Activated T-cell treated with anti-CD3 and anti-CD28 coated beads, Interleukin-2, amount 50 U/mL, for 24 hours (primary cell): ENCODE data around the gene PSEN1.
A peak's percentile ranks its signal among the peaks of the same experiment; 100 is the strongest.

ENCODE experiments used
- DNase-seq: peaks from one replicate; pipeline ENCODE4 v3.0.0-alpha.2; 2020
- H3K27ac Mint-ChIP-seq: 2 replicates; pipeline ENCODE4 v1.8.0; 2020; ENCODE audit warnings: mild to moderate bottlenecking, mixed read lengths
- H3K27me3 Mint-ChIP-seq: 2 replicates; pipeline ENCODE4 v1.8.0; 2020; ENCODE audit warnings: mixed read lengths
- H3K36me3 Mint-ChIP-seq: 2 replicates; pipeline ENCODE4 v1.8.0; 2020; ENCODE audit warnings: low read depth, mixed read lengths
- H3K4me1 Mint-ChIP-seq: 2 replicates; pipeline ENCODE4 v1.8.0; 2020; ENCODE audit warnings: low read depth, mixed read lengths
- H3K4me3 Mint-ChIP-seq: 2 replicates; pipeline ENCODE4 v1.8.0; 2020; ENCODE audit warnings: mild to moderate bottlenecking, moderate library complexity, mixed read lengths
- H3K9me3 Mint-ChIP-seq: 2 replicates; pipeline ENCODE4 v1.8.0; 2020; ENCODE audit warnings: mixed read lengths

Gene PSEN1

DNA sequence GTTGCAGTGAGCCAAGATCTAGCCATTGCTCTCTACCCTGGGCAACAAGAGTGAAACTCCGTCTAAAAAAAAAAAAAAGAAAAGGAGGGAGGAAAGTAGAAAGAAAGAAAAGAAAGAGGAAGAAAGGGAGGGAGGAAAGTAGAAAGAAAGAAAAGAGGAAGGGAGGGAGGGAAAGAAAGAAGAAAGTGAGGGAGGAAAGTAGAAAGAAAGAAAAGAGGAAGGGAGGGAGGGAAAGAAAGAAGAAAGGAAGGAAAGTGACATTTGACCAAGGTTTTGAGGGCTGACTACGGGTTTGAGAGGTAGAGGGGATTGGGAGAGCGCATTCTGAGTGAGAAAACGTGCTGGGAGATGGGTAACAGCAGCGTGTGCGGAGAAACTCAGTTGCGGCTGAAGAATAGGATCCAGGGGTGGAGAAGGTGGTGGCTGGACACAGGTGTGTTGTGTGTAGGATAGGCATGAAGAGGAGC lies 100.5 kb downstream of the PSEN1 start:
- Mint-ChIP-seq H3K27ac (no peak overlapping the region), H3K27me3 (peaks cover 85% of the 10 kb centered on the region)
- no peak for DNase-seq

DNA sequence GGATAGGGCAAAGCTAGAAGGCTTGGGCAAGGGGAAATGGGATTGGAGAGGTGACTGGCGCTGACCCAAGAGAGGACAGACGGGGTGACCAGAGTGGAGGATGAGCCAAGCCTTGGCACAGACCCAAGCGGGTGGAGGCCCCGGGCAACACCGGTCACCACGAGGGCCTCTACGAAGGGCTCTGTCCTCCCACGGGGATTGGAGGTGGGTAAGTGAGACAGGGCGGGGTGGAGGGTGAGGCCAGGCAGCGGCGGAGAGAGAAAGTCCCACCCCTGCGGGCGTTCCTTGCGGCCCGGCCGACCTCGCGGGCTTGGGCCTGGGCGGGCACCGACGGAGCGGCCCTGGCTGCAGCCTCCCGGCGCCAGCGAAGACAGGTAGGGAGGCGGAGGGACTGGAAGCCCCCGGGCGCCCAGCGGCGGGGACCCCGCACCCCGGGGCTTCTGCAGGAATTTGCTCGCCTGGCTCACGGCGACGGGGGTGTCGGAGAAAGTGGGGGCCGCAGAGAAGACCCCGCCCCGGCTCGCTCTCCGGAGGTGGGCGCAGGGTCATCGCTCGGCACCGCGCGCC lies 101.0 kb downstream of the PSEN1 start, which contains the start of gene PAPLN:
TSS of gene PAPLN (plus strand) at position 288 of the 567 bp plus-strand sequence. CDS start 2,273 bp downstream, outside the sequence.
- H3K27ac Mint-ChIP-seq = no peak within 1 kb of the TSS
- peaks cover 87% of the 10 kb centered on the region for H3K27me3 Mint-ChIP-seq
- peaks cover 13% of the 10 kb centered on the region for H3K4me1 Mint-ChIP-seq
- no peaks in the 10 kb centered on the region for H3K9me3 Mint-ChIP-seq
- H3K36me3 Mint-ChIP-seq = no peaks in the 10 kb centered on the region
- H3K4me3 Mint-ChIP-seq = peak within 1 kb of the TSS; percentile 49
- peak; percentile 34 for DNase-seq

More for the DNA sequence above, 100.5 kb downstream of the PSEN1 start:
- no peaks in the 10 kb centered on the region for H3K9me3 Mint-ChIP-seq
- H3K4me3 Mint-ChIP-seq = peak overlapping the region; percentile 44
- no peaks in the 10 kb centered on the region for H3K36me3 Mint-ChIP-seq
- peaks cover 13% of the 10 kb centered on the region for H3K4me1 Mint-ChIP-seq

DNA sequence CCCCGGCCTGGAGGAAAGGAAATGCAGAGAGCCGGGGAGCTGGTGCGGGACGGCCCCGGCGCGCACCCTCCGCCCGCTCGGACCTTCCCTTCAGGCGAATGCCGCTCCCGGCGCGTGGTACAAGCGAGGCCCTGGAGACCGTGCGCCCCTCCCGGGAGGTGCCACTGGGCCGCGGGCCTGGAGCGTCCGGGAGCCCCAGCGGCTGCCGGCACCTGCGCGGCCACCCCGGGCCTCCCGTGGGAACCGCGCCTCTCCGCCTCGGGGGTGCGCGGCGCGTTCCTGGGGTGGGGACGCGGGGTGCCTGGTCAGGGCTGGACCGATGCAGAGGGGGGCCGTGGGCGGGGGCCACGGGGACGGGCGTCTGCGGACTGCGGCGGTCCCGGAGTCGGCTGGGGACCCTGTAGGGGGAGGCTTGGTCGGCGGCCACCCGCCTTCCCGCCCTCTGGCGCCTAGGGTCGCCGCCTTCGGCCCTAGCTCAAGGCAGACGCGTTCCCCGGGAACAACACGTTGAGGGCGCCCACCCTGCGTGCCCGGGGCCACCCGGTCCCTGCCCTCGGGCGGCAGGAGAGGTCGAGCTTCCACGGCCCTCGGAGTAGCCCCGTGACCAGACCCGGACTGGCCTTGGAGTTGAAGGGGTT lies 101.6 kb downstream of the PSEN1 start:
- H3K36me3 Mint-ChIP-seq = no peaks in the 10 kb centered on the region
- peaks cover 17% of the 10 kb centered on the region for H3K4me1 Mint-ChIP-seq
- DNase-seq = peak; percentile 29
- H3K27me3 Mint-ChIP-seq = peaks cover 87% of the 10 kb centered on the region
- H3K9me3 Mint-ChIP-seq = no peaks in the 10 kb centered on the region
- H3K4me3 Mint-ChIP-seq = peak overlapping the region; percentile 49
- H3K27ac Mint-ChIP-seq = no peak overlapping the region

DNA sequence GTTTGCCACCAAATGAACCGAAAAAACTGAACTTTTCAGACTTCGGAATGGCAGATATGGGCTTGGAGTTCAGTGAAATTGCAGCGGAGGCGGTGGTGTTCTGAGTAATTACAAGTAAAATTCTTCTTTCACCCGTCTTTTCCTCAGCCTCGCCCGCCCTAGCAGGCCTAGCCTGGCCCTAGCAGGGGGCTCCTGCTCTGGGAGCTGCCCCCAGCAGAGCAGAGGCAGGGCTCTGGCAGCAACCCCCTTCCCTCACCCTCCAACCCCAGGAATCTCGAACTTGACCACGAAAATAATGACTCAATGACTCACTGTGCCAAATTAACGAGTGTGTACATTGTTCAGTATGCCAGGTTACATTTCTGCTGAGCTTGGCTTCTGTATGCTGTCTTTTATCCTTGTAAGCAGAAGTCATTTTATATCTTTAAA lies 102.1 kb downstream of the PSEN1 start:
- Mint-ChIP-seq H3K4me3 (peak overlapping the region; percentile 49), H3K36me3 (no peaks in the 10 kb centered on the region), H3K9me3 (no peaks in the 10 kb centered on the region), H3K27me3 (peaks cover 87% of the 10 kb centered on the region), H3K27ac (no peak overlapping the region), H3K4me1 (peaks cover 17% of the 10 kb centered on the region)
- DNase-seq = peak; percentile 37

DNA sequence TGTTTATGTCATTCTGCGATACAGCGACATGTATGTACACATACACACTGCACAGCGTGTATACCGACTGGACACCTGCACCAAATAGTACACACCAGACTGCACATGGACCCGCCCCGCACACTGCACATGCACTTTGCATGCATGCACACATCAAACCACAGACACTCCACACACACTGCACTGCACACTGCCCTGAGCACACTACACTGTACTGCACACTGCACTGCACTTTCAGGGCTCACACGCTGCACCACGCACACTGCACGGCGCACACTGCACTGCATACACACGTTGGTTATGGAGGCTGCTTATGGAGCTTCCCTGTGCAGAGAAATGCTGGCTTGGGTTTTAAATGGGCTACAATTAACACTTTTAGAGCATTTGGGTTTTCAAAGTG lies 102.6 kb downstream of the PSEN1 start:
- peaks cover 87% of the 10 kb centered on the region for H3K27me3 Mint-ChIP-seq
- no peaks in the 10 kb centered on the region for H3K36me3 Mint-ChIP-seq
- H3K4me3 Mint-ChIP-seq = no peak overlapping the region
- peaks cover 20% of the 10 kb centered on the region for H3K4me1 Mint-ChIP-seq
- DNase-seq = peak; percentile 31
- no peaks in the 10 kb centered on the region for H3K9me3 Mint-ChIP-seq
- H3K27ac Mint-ChIP-seq = no peak overlapping the region

DNA sequence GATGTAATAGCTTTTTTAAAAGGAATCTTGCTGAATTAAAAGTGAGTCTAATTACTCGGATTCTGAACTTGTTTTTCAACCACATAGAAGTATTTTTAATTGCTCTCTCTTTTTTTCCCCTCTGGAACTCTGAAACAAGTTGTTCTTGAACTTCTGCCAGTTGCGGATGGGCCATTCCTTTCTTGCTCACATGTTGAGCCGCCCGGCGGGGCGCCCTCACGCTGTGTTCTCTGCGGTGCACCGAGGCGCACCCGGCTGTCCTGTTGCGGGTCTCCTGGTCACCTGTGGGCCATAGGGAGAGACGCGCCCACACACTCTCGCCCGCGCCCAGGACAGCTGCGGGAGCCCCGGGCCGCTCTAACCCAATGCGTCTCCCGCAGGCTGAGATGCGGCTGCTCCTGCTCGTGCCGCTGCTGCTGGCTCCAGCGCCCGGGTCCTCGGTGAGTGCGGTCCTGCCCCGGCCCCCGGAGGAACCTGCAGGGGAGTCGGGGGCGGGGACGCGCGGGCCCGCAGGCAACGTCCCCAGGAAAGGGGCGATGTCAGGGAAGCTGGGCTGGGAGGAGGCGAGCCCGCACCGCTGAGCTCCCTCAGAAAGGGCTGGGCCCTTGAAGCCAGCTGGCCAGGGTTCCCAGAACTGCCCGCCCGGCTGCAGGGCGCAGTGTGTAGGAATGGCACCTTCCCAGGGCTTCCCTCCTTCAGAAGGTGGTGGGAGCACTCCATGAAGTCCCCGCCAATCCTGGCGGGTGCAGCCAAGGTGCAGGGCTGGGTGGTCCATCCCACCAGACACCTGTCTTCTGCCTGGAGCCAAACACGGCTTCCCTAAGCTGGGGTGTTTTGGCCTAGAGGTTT lies 103.3 kb downstream of the PSEN1 start:
- H3K36me3 Mint-ChIP-seq = no peaks in the 10 kb centered on the region
- H3K4me3 Mint-ChIP-seq = no peak overlapping the region
- peaks cover 86% of the 10 kb centered on the region for H3K27me3 Mint-ChIP-seq
- no peaks in the 10 kb centered on the region for H3K9me3 Mint-ChIP-seq
- peaks cover 20% of the 10 kb centered on the region for H3K4me1 Mint-ChIP-seq
- H3K27ac Mint-ChIP-seq = no peak overlapping the region
- DNase-seq = peak; percentile 26

DNA sequence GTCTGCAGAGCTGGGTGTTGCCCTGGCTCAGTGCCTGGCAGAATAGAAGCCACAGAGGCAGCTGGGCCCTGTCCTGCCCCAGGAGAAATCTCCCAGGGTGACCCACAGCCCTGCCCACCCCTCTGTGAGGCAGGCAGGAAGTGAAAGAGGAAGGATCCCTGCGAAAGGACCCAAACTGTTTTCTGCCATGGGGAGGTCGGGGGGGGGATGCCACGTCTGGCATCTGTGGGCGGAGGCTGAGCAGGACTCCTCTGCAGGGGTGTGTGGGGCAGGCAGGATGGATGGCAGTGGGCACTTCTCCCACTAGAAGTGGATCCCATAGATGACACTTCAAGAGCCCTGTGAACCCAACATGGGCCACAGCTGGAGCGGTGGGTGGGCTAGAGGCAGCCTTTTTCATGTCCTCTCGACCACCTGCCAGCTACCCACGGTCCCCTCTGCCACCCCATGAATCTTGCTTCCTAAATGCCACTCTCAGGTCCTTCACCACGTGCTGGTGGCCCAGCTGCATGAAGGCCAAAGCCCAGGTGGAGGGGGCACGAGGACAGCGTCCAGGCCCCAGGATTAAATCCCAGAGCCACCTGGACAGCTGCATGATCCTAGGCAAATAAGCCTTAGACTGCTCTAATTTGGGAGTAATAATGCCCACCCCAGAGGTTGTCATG lies 104.6 kb downstream of the PSEN1 start:
- Mint-ChIP-seq H3K27ac (no peak overlapping the region), H3K4me3 (no peak overlapping the region), H3K4me1 (peaks cover 24% of the 10 kb centered on the region), H3K36me3 (no peaks in the 10 kb centered on the region), H3K9me3 (no peaks in the 10 kb centered on the region), H3K27me3 (peaks cover 81% of the 10 kb centered on the region)
- no peak for DNase-seq

DNA sequence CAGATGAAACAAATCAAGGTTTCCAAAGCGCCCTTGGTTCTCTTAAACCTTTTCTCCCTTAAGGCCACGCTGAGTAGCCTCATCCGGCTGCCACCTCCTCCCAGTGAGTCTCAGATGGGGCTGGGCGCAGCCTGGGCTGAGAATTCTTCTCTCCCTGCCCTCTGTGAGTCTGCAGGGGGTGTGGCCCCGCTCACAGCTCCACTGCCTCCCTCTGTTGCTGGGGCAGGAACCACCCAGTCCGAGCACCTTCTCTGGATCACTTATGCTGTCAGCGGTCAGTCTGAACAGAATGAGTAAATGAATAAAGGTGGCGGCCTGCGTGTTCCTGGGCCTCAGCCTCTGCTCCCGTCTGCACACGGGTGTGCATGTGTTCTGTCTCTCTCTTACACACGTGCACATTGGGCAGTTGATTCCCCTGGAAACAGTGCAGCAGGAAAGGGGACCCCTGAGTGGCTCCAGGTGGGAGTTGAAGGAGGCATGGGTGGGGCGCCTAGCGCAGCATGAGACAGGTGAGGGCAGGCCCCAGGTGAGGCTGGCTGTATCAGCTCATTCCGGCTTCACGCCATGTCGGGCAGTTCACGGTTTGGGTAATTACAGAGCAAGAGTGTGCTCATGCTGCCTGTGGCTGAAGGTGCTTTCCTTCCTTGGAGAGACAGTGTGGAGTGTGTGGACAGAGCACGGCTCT lies 105.3 kb downstream of the PSEN1 start:
- Mint-ChIP-seq H3K36me3 (no peaks in the 10 kb centered on the region), H3K9me3 (no peaks in the 10 kb centered on the region), H3K27me3 (peaks cover 77% of the 10 kb centered on the region), H3K4me1 (peaks cover 27% of the 10 kb centered on the region), H3K4me3 (no peak overlapping the region), H3K27ac (no peak overlapping the region)
- DNase-seq = no peak

DNA sequence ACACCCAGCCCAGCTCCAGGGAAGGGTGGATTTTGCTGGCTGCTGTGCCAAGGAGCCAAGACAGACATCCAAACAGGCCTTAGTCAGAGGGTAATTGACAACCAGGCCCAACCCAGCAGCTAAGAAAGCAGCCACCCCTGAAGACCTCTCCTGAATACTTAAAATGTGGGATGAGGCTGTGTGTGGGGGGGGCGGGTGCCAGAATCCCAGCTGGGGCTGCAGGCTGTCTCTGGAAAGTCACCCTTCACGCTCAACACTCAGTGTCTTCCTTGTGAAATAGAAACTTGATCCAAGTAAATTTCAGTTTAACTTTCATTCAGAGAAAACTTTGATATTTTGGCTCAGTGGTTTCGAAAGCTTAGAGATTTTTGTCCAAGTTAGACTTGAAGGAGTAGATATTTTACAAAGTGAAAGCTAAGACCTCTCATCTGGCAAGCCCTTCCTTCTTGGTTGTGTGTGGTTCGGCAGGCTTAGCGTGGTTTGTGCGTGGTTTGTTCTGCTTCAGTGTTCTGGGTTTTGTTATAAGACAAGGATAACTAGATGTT lies 106.1 kb downstream of the PSEN1 start:
- Mint-ChIP-seq H3K4me1 (peaks cover 29% of the 10 kb centered on the region), H3K9me3 (no peaks in the 10 kb centered on the region), H3K36me3 (no peaks in the 10 kb centered on the region), H3K4me3 (no peak overlapping the region), H3K27ac (no peak overlapping the region), H3K27me3 (peaks cover 78% of the 10 kb centered on the region)
- no peak for DNase-seq

DNA sequence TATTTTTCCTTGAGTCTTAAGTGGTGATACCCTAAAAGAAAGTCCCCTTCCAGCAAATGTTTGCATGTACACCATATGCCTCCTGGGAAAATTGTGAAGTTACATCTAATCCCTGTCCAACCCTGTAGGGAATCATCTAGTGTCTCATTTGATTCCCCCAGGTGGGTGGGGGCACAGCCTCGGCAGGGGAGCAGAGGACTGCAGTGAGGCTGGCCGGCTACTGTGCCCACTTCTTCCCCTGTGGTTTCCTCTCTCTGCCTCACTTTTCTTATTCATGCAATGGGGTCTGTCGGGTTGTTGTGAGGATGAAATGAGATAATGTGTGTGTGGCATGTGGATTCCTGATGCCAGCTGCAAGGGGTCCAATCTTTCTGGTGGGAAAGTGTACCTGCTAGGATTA lies 107.0 kb downstream of the PSEN1 start:
- H3K27me3 Mint-ChIP-seq = peaks cover 77% of the 10 kb centered on the region
- H3K27ac Mint-ChIP-seq = no peak overlapping the region
- no peak overlapping the region for H3K4me3 Mint-ChIP-seq
- no peaks in the 10 kb centered on the region for H3K36me3 Mint-ChIP-seq
- peaks cover 29% of the 10 kb centered on the region for H3K4me1 Mint-ChIP-seq
- DNase-seq = no peak
- H3K9me3 Mint-ChIP-seq = no peaks in the 10 kb centered on the region

DNA sequence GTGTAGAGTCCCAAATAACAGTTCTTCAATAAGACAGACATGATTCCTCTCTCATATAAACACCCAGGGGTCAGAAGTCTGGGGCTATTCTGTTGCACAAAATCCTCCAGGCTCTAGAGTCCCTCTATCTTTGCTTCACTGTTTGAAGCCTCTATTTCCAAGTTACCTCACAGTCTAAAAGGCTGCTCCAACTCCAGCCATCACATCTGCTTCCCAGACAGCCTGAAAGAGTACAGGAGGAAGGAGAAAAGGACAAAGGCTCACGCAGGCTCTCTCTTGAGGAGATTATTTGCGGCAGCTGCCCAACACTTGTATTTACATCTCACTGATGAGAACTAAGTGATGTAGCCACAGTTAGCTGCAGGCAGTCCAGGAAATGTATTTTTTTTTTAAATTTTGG lies 107.4 kb downstream of the PSEN1 start:
- peaks cover 26% of the 10 kb centered on the region for H3K4me1 Mint-ChIP-seq
- H3K27me3 Mint-ChIP-seq = peaks cover 73% of the 10 kb centered on the region
- H3K9me3 Mint-ChIP-seq = no peaks in the 10 kb centered on the region
- no peak for DNase-seq
- H3K4me3 Mint-ChIP-seq = no peak overlapping the region
- no peaks in the 10 kb centered on the region for H3K36me3 Mint-ChIP-seq
- H3K27ac Mint-ChIP-seq = no peak overlapping the region

DNA sequence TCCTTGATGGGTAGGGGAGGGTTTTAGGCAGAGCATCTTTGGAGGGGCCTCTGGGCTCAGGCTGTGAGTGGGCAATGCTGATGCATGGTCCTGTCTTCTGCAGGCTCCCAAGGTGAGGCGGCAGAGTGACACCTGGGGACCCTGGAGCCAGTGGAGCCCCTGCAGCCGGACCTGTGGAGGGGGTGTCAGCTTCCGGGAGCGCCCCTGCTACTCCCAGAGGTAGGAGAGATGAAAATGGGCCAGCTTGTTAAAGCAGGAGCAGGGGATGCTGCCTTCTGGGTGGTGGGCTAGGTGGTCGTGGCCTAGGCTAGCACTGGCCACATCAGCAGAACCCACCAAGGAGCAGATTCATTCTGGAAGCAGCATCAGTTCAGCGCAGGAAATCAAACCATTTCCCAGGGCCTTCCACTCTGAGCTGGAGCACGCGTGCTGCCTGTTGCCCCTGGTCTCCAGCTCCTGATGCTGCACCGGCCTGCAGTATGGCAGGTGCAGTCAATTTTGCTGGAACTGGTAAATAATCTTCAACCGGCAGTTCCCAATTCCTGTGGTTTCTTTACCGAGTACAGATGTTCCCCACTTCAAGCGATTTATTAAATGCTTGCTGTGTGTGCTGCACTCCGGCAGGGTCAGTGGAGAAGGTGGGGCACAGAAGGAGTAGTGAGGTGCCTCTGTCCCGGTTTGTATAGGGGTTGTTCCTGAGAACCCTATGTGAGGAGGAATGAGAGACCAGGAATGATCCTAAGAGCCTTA lies 108.4 kb downstream of the PSEN1 start:
- Mint-ChIP-seq H3K4me1 (peaks cover 23% of the 10 kb centered on the region), H3K36me3 (no peaks in the 10 kb centered on the region), H3K4me3 (peak overlapping the region; percentile 29), H3K27ac (no peak overlapping the region), H3K9me3 (no peaks in the 10 kb centered on the region), H3K27me3 (peaks cover 65% of the 10 kb centered on the region)
- DNase-seq = no peak
